Parathyroid adenoma (tissue), 2 donors: Measurements from ENCODE around the gene TYK2.
A peak's percentile ranks its signal among the peaks of the same experiment; 100 is the strongest.

Experiments used
- H2AFZ ChIP-seq: fragments of 300-600 bp; sonication (generic); one replicate; pipeline ENCODE4 v1.7.0; 2017; ENCODE audit warnings: antibody characterized with exemption, mild to moderate bottlenecking
- H3K27ac ChIP-seq: fragments of 300-600 bp; sonication (generic); one replicate; pipeline ENCODE4 v1.7.0; 2017
- H3K27me3 ChIP-seq: fragments of 300-600 bp; sonication (generic); one replicate; pipeline ENCODE4 v1.7.0; 2017; ENCODE audit warnings: low read length; ENCODE audit not compliant: control insufficient read depth, insufficient read depth
- H3K36me3 ChIP-seq: fragments of 300-600 bp; sonication (generic); one replicate; pipeline ENCODE4 v1.7.0; 2017; ENCODE audit warnings: low read length; ENCODE audit not compliant: control insufficient read depth, insufficient read depth
- H3K4me1 ChIP-seq: fragments of 300-600 bp; sonication (generic); one replicate; pipeline ENCODE4 v1.7.0; 2017; ENCODE audit warnings: control low read depth
- H3K4me2 ChIP-seq: fragments of 300-600 bp; sonication (generic); one replicate; pipeline ENCODE4 v1.7.0; 2017; ENCODE audit warnings: low read length
- H3K4me3 ChIP-seq: fragments of 300-600 bp; sonication (generic); one replicate; pipeline ENCODE4 v1.7.0; 2017; ENCODE audit warnings: low read depth, low read length
- H3K79me2 ChIP-seq: fragments of 300-600 bp; sonication (generic); one replicate; pipeline ENCODE4 v1.7.0; 2017; ENCODE audit warnings: control low read depth
- H3K9ac ChIP-seq: fragments of 300-600 bp; sonication (generic); one replicate; pipeline ENCODE4 v1.7.0; 2017; ENCODE audit warnings: mild to moderate bottlenecking
- H3K9me3 ChIP-seq: fragments of 300-600 bp; sonication (generic); one replicate; pipeline ENCODE4 v1.7.0; 2017; ENCODE audit warnings: low read length; ENCODE audit not compliant: control insufficient read depth
- CTCF ChIP-seq: fragments of 300-600 bp; sonication (generic); IDR thresholded peaks from one replicate; pipeline ENCODE4 v1.7.0; 2017; ENCODE audit warnings: antibody characterized with exemption, mild to moderate bottlenecking
- donor health status: primary hyperparathyroidism.

Gene TYK2

GRCh38 chr19:10317045-10317856, 63.1 kb downstream of the TYK2 start:
- TF ChIP-seq CTCF, result no peak
- no peak overlapping the region for H2AFZ ChIP-seq
- no peaks in the 10 kb centered on the region for H3K9me3 ChIP-seq
- H3K9ac ChIP-seq, result no peak overlapping the region
- no peaks in the 10 kb centered on the region for H3K79me2 ChIP-seq
- no peaks in the 10 kb centered on the region for H3K36me3 ChIP-seq
- no peaks in the 10 kb centered on the region for H3K27me3 ChIP-seq
- no peak overlapping the region for H3K4me2 ChIP-seq
- H3K27ac ChIP-seq, result no peak overlapping the region
- H3K4me1 ChIP-seq, result peaks cover 9% of the 10 kb centered on the region
- H3K4me3 ChIP-seq, result no peak overlapping the region

- H3K9me3 ChIP-seq, result no peaks in the 10 kb centered on the region
- H3K4me1 ChIP-seq, result peaks cover 9% of the 10 kb centered on the region
- peak overlapping the region; percentile 93 for H3K4me3 ChIP-seq
- H2AFZ ChIP-seq, result peak overlapping the region; percentile 98
- peak overlapping the region; percentile 94 for H3K4me2 ChIP-seq
- peak overlapping the region; percentile 68 for H3K27ac ChIP-seq
- no peaks in the 10 kb centered on the region for H3K36me3 ChIP-seq
- no peak for TF ChIP-seq CTCF
- H3K9ac ChIP-seq, result peak overlapping the region; percentile 21
- no peaks in the 10 kb centered on the region for H3K79me2 ChIP-seq
- H3K27me3 ChIP-seq, result no peaks in the 10 kb centered on the region
These were observed 63.9 kb downstream of the TYK2 start for GRCh38 chr19:10316229-10317044.

- no peak for TF ChIP-seq CTCF
- Histone ChIP-seq H3K36me3 (no peaks in the 10 kb centered on the region), H2AFZ (peak within 1 kb of the TSS; percentile 98), H3K79me2 (no peaks in the 10 kb centered on the region), H3K27ac (peak within 1 kb of the TSS; percentile 68), H3K4me1 (peaks cover 9% of the 10 kb centered on the region), H3K4me3 (peak within 1 kb of the TSS; percentile 93), H3K27me3 (no peaks in the 10 kb centered on the region), H3K9ac (peak within 1 kb of the TSS; percentile 21), H3K4me2 (peak within 1 kb of the TSS; percentile 94), H3K9me3 (no peaks in the 10 kb centered on the region)
These were observed 64.8 kb downstream of the TYK2 start, which contains the start of gene FDX2 for GRCh38 chr19:10315335-10316214. FDX2 (minus strand) TSS chr19:10316015; CDS start chr19:10315996, 19 bp downstream.

GRCh38 chr19:10309423-10309822, 70.9 kb downstream of the TYK2 start, which contains the start of gene ZGLP1:
ZGLP1 (minus strand) TSS chr19:10309815.
- no peaks in the 10 kb centered on the region for H3K27me3 ChIP-seq
- H3K27ac ChIP-seq, result no peak within 1 kb of the TSS
- no peaks in the 10 kb centered on the region for H3K79me2 ChIP-seq
- no peaks in the 10 kb centered on the region for H3K36me3 ChIP-seq
- no peak within 1 kb of the TSS for H3K4me2 ChIP-seq
- TF ChIP-seq CTCF, result no peak
- H3K4me1 ChIP-seq, result no peaks in the 10 kb centered on the region
- no peak within 1 kb of the TSS for H3K9ac ChIP-seq
- H3K4me3 ChIP-seq, result no peak within 1 kb of the TSS
- H2AFZ ChIP-seq, result no peak within 1 kb of the TSS
- no peaks in the 10 kb centered on the region for H3K9me3 ChIP-seq
